ENCODE measurements around the gene SPNS1.
A peak's percentile ranks its signal among the peaks of the same experiment; 100 is the strongest.

- TF ChIP-seq LEF1 (IDR thresholded peaks at IDR 0.05; ENCODE audit: borderline replicate concordance) = no peak
- peak; percentile 68 for TF ChIP-seq ELF4 (IDR thresholded peaks at IDR 0.05)
- no peak for TF ChIP-seq FOXM1 (IDR thresholded peaks at IDR 0.05; ENCODE audit: borderline replicate concordance)
- no peak for TF ChIP-seq ZNF384 (IDR thresholded peaks at IDR 0.05)
- no peak for TF ChIP-seq TARDBP (IDR thresholded peaks at IDR 0.05)
- peak; percentile 88 for TF ChIP-seq L3MBTL2 (conservative IDR thresholded peaks at IDR 0.05)
- TF ChIP-seq BHLHE40 (IDR thresholded peaks at IDR 0.05; ENCODE audit: borderline replicate concordance) = no peak
- TF ChIP-seq SP1 (IDR thresholded peaks at IDR 0.05) = no peak
- no peak for TF ChIP-seq FOXK2 (IDR thresholded peaks at IDR 0.05)
- no peak for TF ChIP-seq NFRKB (IDR thresholded peaks at IDR 0.05)
- TF ChIP-seq ARNT (IDR thresholded peaks at IDR 0.05) = no peak
- no peak for TF ChIP-seq HDGF (IDR thresholded peaks at IDR 0.05; ENCODE audit: borderline replicate concordance)
These were observed at the start of gene SPNS1 for GRCh38 chr16:28974437-28975157.

Data from HEK293T (cell line).